UCSD-AML1 (cell line): ENCODE results near the gene IRF3.
"Not testable (repeated sequence)": the region's sequence is repeated elsewhere in the genome, so short reads cannot be mapped to it uniquely, and the experiment has no call there.

ENCODE experiments used
- DNase-seq: peaks from one replicate; lab custom pipeline; 2025; ENCODE audit not compliant: unreplicated experiment; lab: John Stamatoyannopoulos, UW

Gene IRF3

DNA sequence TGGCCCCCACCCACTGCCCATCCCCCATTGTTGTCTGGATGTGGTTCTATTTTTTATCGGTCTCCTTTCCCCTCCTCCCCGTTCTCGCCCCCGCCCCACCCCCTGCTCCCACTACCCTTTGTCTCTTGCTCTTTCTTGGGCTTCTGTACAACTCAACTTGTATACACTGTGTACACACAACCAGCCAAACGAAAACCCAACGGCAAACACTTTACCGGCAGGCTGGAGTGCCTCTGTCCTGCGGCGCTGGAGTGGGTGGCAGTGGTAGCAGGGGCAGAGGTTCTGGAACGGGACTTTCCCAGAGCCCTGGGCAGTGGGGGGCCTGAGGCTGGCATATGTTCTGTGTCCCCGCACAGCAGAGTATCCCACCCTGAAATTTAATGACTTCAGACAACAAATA, 39.4 kb downstream of the IRF3 start:
- no peak for DNase-seq

DNA sequence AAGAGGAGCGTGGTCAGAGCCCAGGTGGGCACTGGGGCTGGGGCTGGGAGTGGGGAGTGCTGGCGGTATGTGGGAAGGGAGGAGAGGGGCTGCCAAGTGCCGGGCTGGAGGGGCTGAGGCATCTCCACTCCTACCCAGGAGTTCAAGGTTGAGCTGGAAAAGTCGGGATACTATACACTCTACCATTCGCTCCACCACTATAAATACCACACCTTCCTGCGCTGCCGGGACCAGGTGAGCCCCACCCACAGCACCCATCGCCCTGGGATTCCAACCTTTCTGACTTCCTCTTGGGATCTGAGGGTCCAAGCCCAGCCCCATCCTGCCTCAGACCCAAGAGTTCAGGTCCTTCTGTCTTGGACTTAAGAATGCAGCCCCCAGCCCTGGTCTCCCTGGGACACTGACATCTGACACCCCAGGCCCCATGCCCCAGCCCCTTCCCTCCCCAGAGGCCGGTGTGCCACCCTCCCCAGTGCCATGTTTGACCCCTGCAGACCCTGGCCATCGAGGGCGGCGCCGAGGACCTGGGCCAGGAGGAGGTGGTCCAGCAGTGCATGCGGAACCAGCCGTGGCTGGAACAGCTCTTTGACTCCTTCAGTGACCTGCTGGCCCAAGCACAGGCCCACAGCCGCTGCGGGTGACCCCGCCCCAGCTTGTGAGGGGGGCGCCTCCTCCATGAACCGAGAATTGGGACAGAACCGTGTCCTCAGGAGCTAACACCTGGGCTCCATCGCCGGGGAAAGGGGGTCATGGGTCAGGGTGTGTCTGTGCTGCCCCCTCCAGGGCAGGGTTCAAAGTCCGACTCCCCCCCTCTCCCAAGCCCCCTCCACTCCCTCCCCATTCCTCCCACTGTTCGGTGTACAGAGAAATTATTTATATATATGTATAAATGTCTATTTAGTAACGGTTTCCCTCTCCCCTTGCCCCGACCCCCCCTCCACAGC, 40.4 kb downstream of the IRF3 start:
- DNase-seq = no peak

DNA sequence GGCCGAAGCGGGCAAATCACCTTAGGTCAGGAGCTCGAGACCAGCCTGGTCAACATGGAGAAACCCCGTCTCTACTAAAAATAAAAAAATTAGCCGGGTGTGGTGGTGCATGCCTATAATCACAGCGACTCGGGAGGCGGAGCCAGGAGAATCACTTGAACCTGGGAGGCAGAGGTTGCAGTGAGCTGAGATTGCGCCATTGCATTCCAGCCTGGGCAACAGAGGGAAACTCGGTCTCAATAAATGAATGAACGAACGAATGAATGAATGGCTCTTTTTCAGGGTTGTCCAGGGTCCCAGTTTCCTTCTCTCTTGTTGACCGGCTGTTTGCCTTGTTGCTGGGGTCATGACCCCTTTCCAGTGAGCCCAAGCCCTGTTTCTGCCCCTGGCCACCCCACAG, 47.8 kb downstream of the IRF3 start:
- not testable (repeated sequence) for DNase-seq

DNA sequence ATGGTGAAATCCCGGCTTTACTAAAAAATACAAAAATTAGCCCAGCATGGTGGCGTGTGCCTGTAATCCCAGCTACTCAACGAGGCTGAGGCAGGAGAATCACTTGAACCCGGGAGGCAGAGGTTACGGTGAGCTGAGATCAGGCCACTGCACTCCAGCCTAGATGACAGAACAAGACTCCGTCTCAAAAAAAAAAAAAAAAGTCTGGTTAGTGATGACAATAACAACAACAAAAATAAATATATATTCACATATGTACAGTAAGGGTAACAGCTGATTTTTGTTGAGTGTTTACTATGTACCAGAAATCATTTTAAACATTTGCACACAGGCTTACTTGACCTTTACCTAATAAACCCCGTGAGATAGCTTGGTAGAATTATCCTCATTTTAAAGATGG, 48.7 kb downstream of the IRF3 start:
- no peak for DNase-seq

DNA sequence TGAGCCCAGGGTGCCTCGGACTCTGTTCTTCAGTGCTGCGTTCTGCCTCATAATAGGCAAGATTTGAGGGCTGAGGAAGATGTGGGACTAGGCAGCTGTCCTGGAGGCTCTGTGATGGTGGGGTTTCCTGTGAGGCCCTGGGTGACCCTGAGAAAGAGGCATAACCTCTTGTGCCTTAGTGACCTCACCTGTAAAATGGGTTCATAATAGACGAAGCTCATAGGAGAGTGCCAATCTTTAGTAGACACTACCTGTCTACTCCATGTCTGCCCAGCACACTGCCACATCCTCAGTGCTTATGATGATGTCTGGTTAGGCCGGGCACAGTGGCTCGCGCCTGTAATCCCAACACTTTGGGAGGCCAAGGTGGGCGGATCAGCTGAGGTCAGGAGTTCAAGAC, 49.1 kb downstream of the IRF3 start:
- no peak for DNase-seq

DNA sequence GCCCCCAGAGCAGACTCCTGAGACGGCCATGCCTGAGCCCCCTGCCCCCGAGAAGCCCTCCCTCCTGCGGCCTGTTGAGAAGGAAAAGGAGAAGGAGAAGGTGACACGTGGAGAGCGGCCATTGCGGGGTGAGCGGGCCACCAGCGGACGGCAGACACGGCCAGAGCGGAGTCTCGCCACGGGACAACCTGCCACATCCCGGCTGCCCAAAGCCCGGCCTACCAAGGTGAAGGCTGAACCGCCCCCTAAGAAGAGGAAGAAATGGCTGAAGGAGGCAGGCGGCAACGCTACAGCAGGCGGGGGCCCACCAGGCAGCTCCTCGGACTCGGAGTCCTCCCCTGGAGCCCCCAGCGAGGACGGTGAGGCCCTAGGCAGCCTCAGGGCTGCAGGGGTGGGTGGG, 49.8 kb downstream of the IRF3 start:
- DNase-seq = no peak

DNA sequence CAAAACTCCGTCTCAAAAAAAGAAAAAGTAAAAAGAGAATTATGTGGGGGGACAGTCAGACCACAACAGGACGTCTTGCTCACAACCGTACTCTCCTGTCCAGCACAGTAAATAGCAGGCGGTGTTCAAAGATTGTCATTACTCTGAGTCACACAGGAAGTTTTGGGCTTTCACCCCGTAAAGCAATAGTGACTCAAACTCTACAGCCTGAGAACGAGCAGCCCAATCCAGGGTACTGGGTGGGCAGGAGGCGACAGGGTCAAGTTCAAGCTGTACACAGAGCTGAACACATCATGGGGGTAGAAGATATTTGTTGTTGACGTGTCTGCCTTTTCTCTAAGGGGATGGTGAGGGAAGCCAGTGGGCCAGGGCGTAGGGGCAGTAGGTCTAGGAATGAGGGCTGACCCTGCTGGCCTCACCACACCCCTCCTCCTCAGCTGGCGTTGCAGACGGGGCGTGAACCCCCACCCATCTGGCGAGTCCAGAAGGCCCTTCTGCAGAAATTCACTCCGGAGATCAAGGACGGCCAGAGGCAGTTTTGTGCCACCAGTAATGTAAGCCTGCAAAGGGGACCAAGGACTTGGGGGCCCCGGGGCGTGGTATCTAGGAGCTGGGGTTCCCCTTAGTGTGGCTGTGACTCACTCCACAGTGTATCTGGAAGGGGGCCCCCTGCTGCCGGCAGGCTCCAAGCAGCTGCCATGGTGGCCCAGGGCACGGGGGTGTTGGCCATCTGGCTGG, 51.4 kb downstream of the IRF3 start:
- no peak for DNase-seq

DNA sequence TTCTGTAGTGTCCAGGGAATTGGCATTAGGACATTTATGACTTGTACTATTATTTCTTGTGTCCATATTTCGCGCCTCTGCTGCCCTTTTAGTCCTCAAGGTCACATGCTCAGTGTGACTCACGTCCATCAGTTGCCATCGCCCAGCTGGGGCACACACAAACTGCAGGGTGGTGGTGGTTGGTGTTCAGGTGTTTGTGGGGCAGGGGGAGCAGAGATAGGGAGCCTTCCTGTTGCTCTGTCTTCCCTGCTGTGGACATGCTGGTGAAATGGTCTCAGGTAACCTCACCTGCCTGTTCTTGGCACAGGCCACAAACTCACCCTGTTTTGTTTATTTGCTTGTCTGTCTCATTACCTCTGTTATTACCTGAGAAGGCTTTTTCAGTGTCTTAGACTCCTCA, 52.3 kb downstream of the IRF3 start:
- no peak for DNase-seq
